Lower leg skin (tissue), 3 donors: ENCODE measurements around the gene CCDC85C.

Source experiments
- POLR2A ChIP-seq, 2 donors: fragments of 450-650 bp; IDR thresholded peaks; one replicate each; pipeline ENCODE4 v1.6.1; 2016 to 2017; ENCODE audit warnings: antibody characterized with exemption in 2 of 2, mild to moderate bottlenecking in 1 of 2, moderate library complexity in 1 of 2
- TF ChIP-seq, protein P1 (sequence below), 3 donors: fragments of 450-650 bp; IDR thresholded peaks; one replicate each; pipeline ENCODE4 v1.5.1; 2016; ENCODE audit warnings: antibody characterized with exemption in 3 of 3, mild to moderate bottlenecking in 3 of 3, moderate library complexity in 2 of 3

DNA sequence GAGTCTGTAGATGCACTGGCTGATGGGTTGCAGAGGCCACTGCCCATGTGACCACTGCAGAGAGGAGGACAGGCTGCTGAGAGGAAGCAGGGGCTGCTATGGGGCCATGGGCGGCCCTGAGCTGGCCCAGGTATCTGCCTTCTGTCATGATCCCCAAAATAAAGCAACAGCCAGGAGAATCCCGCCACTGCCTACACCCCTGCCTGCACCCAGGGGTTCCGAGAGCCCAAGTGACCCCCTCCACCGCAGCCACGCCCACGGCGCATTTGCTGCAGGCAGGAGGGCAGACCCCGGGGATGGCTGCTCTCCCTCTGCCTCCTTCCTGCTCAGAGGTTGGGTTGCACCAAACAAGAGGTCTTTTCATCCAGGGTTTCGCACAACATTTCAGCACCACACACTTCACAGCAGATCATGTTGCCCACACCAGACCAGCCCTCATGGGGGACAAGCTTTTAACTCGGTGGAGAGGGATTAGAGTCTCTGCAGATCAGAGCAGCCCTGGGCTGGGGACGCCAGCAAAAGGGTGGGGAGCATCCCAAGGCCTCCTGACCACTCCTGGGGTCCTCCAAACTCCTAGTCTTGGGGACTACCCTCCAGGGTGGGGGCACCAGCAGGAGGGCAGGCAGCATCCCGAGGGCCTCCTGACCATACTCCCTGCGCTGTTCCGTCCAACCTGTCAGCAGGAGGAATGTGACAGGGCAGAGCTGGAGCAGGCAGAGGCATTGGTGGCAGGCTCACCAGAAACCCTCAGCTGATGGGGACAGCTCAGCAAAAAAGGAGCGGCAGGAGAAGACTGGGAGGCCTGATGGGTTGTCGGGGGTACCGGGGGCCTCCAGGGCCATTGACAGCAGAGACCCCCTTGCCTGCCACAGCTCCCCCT, 14.1 kb downstream of the CCDC85C start:
- no peak for TF ChIP-seq POLR2A (IDR thresholded peaks at IDR 0.05)
- TF ChIP-seq, protein P1, sequence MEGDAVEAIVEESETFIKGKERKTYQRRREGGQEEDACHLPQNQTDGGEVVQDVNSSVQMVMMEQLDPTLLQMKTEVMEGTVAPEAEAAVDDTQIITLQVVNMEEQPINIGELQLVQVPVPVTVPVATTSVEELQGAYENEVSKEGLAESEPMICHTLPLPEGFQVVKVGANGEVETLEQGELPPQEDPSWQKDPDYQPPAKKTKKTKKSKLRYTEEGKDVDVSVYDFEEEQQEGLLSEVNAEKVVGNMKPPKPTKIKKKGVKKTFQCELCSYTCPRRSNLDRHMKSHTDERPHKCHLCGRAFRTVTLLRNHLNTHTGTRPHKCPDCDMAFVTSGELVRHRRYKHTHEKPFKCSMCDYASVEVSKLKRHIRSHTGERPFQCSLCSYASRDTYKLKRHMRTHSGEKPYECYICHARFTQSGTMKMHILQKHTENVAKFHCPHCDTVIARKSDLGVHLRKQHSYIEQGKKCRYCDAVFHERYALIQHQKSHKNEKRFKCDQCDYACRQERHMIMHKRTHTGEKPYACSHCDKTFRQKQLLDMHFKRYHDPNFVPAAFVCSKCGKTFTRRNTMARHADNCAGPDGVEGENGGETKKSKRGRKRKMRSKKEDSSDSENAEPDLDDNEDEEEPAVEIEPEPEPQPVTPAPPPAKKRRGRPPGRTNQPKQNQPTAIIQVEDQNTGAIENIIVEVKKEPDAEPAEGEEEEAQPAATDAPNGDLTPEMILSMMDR (IDR thresholded peaks at IDR 0.05), result no peak
